Osteoblast (primary cell): Measurements from ENCODE around the gene EFCAB8. TPM values are rescaled to one million over a fixed set of nuclear protein-coding genes. Genes with fewer than 3 reads are reported as not detected.

ENCODE experiments used
- DNase-seq: peaks from one replicate; pipeline ENCODE4 v3.0.0; 2011; ENCODE audit warnings: low spot score, mixed read lengths; ENCODE audit not compliant: insufficient read length; ENCODE audit errors: missing footprints
- H2AFZ ChIP-seq: 2 replicates; pipeline ENCODE4 v1.6.0; 2011; ENCODE audit warnings: mild to moderate bottlenecking, low read length
- H3K27ac ChIP-seq: 2 replicates; pipeline ENCODE4 v1.5.1; 2011; ENCODE audit warnings: mild to moderate bottlenecking, low read depth, low read length, moderate library complexity
- H3K27me3 ChIP-seq: 2 replicates; pipeline ENCODE4 v1.6.0; 2012; ENCODE audit warnings: mild to moderate bottlenecking, control low read depth, inconsistent platforms, low read length, moderate library complexity; ENCODE audit not compliant: insufficient read depth
- H3K36me3 ChIP-seq: 2 replicates; pipeline ENCODE4 v1.5.1; 2011; ENCODE audit warnings: mild to moderate bottlenecking, low read length, control low read depth, moderate library complexity; ENCODE audit not compliant: insufficient read depth
- H3K4me1 ChIP-seq: 2 replicates; pipeline ENCODE4 v1.5.1; 2011; ENCODE audit warnings: mild to moderate bottlenecking, low read length, control low read depth, moderate library complexity; ENCODE audit not compliant: insufficient read depth
- H3K4me2 ChIP-seq: 2 replicates; pipeline ENCODE4 v1.6.0; 2011; ENCODE audit warnings: mild to moderate bottlenecking, low read length; ENCODE audit not compliant: insufficient read depth
- H3K4me3 ChIP-seq: fragments of 200-600 bp; sonication (generic); 3 replicates; pipeline ENCODE4 v1.5.1; 2012; ENCODE audit warnings: mild to moderate bottlenecking, low read length, inconsistent platforms; ENCODE audit not compliant: insufficient read depth
- H3K79me2 ChIP-seq: 2 replicates; pipeline ENCODE4 v1.6.0; 2012; ENCODE audit warnings: mild to moderate bottlenecking, low read length, control low read depth, inconsistent platforms; ENCODE audit not compliant: insufficient read depth
- H3K9me3 ChIP-seq: 2 replicates; pipeline ENCODE4 v1.5.1; 2011; ENCODE audit warnings: low read depth, low read length, control low read depth
- H4K20me1 ChIP-seq: 2 replicates; pipeline ENCODE4 v1.6.0; 2012; ENCODE audit warnings: mild to moderate bottlenecking, low read length, control low read depth; ENCODE audit not compliant: insufficient read depth
- CTCF ChIP-seq: IDR thresholded peaks from 2 replicates; pipeline ENCODE4 v1.5.1; 2011; ENCODE audit warnings: mild to moderate bottlenecking, low read depth, low read length, moderate library complexity; ENCODE audit errors: extremely low read depth
- total RNA-seq: library from RNA; depleted of rRNA; stranded (reverse); fragments of >200 nt; gene quantifications from 2 replicates; pipeline ENCODE4 v1.2.3, GENCODE V29; 2012

The EFCAB8 gene
- total RNA-seq, 1 donor, result 1.4 TPM

DNA sequence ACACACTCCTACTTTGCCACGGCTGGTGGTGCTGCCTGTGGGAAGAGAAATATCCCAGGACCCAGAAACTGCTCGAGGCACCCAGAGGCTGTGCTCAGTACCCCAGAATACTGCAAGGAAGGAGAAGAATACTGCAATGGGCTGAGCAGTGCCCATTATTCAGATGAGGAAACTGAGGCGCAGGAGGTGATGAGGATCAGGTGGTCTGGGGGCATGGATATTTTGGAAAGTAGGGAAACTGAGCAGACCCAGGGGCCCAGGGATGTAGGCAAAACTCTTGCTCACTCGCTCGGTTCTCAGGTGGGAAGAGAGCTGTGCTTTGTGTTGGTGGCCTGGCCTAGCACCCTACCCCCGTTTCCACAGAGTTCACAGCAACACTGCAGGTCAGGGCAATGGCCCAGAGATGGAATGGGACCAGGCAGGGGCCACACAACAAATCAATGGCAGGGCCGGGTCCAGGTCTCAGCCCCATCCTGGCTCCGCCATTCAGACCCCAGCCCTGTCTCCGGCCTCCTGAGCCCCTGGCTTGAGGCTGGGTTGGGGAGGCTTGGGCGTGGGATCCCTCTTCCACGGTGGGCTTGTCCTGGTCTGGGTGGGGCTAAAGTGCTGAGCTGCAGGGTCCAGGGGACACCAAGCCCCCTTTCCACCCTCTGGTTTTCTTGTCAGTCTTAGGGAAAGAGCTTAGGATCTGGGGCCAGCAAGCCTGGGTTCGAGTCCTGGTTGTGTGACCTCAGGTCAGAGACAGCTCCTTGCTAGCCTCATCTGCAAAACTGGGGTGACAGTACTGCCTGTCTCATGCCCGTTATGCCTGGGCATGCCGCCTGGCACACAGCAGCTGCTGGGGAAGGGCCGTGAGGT lies 111.6 kb downstream of the EFCAB8 start:
- no peak for TF ChIP-seq CTCF
- Histone ChIP-seq H4K20me1 (no peaks in the 10 kb centered on the region), H3K4me2 (no peak overlapping the region), H3K79me2 (no peaks in the 10 kb centered on the region), H3K9me3 (no peaks in the 10 kb centered on the region), H3K27ac (no peak overlapping the region), H2AFZ (no peak overlapping the region), H3K36me3 (no peaks in the 10 kb centered on the region), H3K4me3 (no peak overlapping the region), H3K4me1 (peaks cover 5% of the 10 kb centered on the region), H3K27me3 (no peaks in the 10 kb centered on the region)
- no peak for DNase-seq

DNA sequence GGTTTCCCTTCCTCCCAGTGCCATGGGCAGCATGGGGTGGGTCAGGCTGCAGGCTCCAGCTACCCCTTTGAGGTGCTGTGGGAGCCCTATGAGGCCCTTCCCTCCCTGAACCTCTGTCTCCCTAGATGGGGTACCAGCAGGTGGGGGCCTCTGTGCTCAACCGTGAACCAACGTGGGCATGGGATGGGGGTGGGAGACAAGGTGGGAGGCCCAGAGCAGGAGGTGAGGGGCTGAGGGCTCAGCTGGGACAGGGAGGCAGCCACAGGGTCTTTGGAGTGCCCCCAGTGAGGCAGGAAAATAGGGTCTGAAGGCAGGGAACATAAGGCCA lies 112.2 kb downstream of the EFCAB8 start:
- peaks cover 5% of the 10 kb centered on the region for H3K4me1 ChIP-seq
- no peaks in the 10 kb centered on the region for H3K36me3 ChIP-seq
- no peaks in the 10 kb centered on the region for H3K27me3 ChIP-seq
- no peak overlapping the region for H3K27ac ChIP-seq
- H3K79me2 ChIP-seq, result no peaks in the 10 kb centered on the region
- no peak for TF ChIP-seq CTCF
- no peak for DNase-seq
- no peak overlapping the region for H3K4me3 ChIP-seq
- no peak overlapping the region for H2AFZ ChIP-seq
- no peaks in the 10 kb centered on the region for H3K9me3 ChIP-seq
- no peaks in the 10 kb centered on the region for H4K20me1 ChIP-seq
- H3K4me2 ChIP-seq, result no peak overlapping the region

GRCh38 chr20:32971703-32972161 lies 113.0 kb downstream of the EFCAB8 start:
- no peak for DNase-seq
- TF ChIP-seq CTCF, result no peak
- H3K9me3 ChIP-seq, result no peaks in the 10 kb centered on the region
- H3K36me3 ChIP-seq, result no peaks in the 10 kb centered on the region
- H3K4me1 ChIP-seq, result peaks cover 5% of the 10 kb centered on the region
- H4K20me1 ChIP-seq, result no peaks in the 10 kb centered on the region
- H3K27ac ChIP-seq, result no peak overlapping the region
- H3K79me2 ChIP-seq, result no peaks in the 10 kb centered on the region
- peak overlapping the region; percentile 18 for H3K4me2 ChIP-seq
- no peaks in the 10 kb centered on the region for H3K27me3 ChIP-seq
- H2AFZ ChIP-seq, result peak overlapping the region; percentile 88
- H3K4me3 ChIP-seq, result no peak overlapping the region

DNA sequence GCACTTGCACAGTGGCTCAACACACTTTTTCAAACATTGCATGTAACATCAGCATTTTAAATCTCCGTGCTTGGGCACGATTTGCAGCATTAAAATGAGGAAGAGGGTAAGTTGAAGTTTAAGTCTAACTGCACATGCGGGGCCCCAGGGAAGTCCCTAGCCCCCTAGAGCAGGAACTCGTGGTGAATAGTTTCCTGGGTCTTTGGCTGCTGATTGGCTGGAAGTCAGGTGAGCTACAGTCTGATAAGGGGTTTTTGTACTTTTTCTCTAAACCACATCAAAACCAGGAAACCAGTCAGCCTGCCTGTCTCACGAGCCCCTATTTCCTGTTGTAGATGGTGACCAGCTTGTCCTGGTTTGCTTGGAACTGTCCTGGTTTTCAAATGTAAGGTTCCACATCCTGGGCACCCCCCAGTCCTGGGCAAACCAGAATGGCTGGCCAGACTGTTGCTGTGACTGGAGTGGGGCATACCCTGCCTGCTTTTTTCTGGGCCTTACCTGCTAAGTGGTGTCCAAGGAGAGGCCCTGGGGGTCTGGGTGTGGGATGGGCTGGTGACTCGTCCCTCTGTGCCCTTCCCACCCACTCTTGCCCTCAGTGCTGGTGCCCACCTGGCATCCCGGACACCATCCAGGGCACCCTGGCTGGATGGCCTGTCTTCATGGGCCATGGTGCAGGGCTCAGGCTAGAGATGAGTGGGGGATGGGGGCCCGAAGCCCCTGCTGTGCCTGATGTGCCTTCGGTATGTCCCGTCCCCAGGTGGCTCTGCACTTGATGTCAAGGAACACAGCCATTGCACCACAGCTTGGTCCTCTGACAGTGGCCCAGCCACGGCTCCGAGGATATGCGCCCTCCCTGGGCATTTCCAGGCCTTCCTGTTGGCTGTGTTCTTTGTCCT lies 113.7 kb downstream of the EFCAB8 start:
- Histone ChIP-seq H3K27ac (no peak overlapping the region), H2AFZ (no peak overlapping the region), H4K20me1 (no peaks in the 10 kb centered on the region), H3K27me3 (no peaks in the 10 kb centered on the region), H3K4me1 (peaks cover 5% of the 10 kb centered on the region), H3K4me3 (no peak overlapping the region), H3K36me3 (no peaks in the 10 kb centered on the region), H3K9me3 (no peaks in the 10 kb centered on the region), H3K4me2 (no peak overlapping the region), H3K79me2 (no peaks in the 10 kb centered on the region)
- no peak for TF ChIP-seq CTCF
- DNase-seq, result no peak
